NOMO-1 (cell line): Measurements from ENCODE around the gene ANKUB1.

ENCODE experiments used
- DNase-seq, 2 experiments: peaks; one replicate each; lab custom pipeline; 2025; ENCODE audit not compliant: unreplicated experiment in 2 of 2; lab: John Stamatoyannopoulos, UW

ANKUB1 gene

DNA sequence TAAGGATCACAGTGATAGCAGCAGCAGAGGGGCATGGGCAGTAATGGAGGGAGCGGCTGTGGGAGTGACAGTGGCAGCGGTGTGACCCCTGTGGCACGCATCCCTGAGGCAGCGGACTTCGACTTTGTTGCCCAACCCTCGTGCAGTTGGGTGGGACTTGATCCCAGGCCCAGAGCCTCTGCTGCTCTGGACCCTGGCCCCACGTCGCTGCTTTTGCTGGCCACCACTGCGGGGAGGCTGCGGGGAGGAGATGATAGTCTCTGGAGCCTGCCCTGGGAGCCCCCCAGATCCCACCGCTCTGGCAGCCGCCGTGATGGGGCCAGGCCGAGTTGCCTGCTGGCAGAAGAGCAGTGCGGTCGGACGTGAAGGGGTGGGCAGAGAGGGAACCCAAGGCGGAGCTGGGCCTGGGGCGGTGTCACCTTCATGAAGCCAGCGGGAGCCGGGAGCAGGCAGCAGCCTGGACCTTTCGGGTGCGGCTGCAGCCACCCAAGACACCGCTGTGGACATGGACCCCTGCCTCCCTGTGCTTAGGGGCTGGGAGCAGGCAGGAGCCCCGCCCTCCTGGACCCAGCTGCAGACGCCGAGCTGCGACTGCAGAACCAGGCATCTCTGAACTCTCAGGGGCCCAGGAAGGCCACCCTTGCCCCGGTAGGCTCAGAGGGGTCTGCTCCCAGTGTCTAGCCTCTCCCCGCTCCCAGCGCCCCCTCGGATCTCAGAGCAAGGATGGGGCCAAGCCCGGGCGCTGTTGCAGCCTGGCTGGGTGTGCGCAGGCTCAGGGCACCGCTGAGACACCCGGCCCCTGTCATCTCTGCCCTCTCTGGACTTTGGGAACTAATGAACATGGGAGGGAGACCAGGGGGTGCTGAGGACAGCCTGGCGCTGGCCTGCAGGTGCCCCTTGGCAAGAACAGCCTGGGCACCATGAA lies 78.4 kb downstream of the ANKUB1 start:
- DNase-seq: no peak
